ELF-1 (cell line): ENCODE measurements around the gene GIN1.
"Not testable (repeated sequence)": the region's sequence is repeated elsewhere in the genome, so short reads cannot be mapped to it uniquely, and the experiment has no call there.

Experiments
- DNase-seq: peaks from one replicate; pipeline ENCODE4 v3.0.0-alpha.2; 2016; ENCODE audit warnings: low read depth, low spot score

GIN1 gene

DNA sequence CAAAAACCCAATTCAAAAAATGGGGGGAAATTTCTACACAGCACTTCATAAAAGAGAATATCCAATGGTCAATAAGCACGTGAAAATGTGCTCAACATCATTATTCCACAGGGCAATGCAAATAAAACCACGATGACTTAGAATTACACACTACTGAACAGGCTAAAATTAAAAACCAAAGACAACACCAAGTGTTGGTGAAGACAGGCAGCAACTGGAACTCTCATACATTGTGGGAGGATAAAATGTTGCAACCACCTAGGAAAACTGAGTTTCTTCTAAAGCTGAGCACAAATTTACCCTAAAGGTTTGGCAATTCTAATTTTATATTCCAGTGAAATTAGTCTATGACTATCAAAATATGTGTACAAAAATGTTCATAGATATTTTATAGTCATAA, 9.5 kb downstream of the GIN1 start:
- no peak for DNase-seq

GRCh38 chr5:103109277-103109676, 10.7 kb downstream of the GIN1 start:
- no peak for DNase-seq

GRCh38 chr5:103108086-103108485, 11.9 kb downstream of the GIN1 start:
- no peak for DNase-seq

DNA sequence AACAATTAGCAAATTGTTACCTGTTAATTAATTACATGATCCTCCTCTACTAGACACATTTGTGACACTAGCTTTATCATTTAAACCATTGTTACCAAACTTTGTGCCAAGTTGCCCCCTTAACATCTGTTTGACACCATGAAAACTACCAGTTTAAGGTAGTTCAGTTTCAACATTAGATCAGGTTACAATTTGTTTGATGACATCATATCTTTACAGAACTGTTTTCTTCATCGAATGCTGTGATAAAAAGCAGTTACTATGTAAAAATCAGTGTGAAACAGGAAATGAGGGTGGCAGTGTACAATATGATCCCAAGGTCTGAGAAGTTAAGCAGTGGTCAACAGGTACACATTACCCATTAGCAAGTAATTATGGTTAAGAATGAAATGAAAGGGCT, 17.7 kb downstream of the GIN1 start:
- DNase-seq = no peak

DNA sequence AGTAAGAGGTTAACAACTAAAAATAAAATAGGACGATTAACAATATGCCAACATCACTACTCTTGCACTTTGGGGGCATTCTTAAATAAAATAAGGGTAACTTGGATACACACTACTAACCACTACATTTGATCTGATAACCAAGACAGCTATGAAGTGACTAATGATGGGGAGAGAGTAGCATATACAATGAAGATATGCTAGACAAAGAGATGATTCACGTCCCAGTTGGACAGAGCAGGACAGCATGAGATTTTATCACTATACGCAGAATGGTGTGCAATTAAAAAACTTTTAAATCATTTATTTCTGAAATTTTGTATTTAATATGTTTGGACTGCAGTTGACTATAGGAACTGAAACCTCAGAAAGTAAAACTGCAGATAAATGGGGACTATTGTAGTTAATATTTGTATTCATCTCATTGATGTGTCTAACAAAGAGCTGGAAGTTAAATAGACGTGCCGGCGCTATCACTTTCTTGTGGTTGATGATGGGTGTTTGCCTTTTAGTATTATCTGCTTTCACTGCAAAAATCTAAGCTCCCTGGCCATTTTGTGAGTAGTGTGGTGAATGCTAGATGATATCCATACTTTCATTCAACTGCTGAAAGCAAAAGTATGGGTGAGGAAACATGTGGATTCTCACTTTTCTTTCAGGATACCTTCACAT, 18.7 kb downstream of the GIN1 start:
- DNase-seq = no peak

- DNase-seq = no peak
Measured at GRCh38 chr5:103098993-103099392, 20.9 kb downstream of the GIN1 start.

DNA sequence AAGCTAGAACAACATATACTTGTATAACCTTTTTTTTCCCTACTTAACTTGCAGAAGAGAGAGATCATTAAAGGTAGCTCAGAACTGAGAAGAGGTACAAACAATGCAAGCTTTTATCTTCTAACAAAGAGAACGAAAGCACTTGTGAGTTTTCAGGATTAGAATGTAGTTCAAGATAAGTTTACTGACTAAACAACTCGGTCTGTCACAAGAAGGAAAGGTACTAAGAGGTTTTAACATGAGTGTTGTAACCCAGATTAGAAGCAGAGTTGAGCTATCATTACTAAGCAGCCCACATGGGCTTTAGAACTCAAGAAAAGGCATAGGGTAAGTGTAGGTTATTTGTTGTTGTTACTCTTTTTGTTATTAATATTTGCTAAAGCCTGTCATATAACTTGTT, 25.2 kb downstream of the GIN1 start:
- no peak for DNase-seq

DNA sequence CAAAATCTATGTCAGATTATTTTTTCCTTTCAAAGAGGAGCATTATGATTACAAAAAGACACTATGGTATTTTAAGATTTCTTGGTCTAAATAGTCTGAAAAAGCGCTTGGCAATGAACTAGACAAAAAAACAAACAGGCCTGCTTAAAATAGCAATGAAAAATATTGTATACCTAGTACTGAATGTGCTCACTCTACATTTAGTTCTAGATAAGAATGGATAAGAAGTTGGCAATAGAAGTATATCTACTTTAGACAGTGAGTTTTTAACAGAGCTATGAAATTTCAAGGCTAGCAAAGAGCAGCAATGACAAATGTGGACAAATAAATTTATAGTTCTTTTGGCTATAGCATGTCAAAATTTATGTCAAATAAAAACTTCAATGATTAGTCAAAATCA, 26.2 kb downstream of the GIN1 start:
- no peak for DNase-seq

DNA sequence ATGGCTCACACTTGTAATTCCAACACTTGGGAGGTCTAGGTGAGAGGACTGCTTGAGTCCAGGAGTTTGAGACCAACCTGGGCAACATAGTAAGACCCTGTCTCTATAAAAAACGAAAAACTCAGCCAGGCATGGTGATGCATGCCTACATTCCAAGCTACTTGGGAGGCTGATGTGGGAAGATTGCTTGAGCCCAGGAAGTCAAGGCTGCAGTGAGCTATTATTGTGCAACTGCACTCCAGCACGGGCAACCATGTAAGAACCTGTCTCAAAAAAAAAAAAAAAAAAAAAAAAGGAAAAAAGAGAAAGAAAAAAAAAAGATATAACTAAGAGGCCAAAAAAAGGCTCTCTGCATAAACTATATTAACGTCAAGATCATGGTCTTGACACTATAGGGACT, 27.3 kb downstream of the GIN1 start:
- DNase-seq = no peak

- no peak for DNase-seq
Measured at GRCh38 chr5:103090791-103091190, 29.1 kb downstream of the GIN1 start.

DNA sequence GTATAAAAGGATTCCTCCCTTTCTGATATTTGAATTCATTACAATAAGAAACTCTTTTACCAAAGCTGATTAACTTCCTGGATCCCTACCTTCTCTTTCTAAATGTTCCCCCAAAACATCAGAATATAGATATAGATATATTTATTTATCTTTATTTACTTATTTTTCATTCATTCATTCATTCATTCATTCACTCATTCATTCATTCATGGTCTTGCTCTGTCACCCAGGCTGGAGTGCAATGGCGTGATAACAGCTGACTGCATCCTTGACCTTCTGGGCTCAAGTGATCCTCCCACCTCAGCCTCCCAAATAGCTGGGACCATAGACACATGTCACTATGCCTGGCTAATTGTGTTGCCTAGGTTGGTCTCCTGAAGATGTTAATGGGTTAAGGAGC, 30.7 kb downstream of the GIN1 start:
- no peak for DNase-seq

GRCh38 chr5:103086547-103086946, 33.4 kb downstream of the GIN1 start:
- DNase-seq = no peak

DNA sequence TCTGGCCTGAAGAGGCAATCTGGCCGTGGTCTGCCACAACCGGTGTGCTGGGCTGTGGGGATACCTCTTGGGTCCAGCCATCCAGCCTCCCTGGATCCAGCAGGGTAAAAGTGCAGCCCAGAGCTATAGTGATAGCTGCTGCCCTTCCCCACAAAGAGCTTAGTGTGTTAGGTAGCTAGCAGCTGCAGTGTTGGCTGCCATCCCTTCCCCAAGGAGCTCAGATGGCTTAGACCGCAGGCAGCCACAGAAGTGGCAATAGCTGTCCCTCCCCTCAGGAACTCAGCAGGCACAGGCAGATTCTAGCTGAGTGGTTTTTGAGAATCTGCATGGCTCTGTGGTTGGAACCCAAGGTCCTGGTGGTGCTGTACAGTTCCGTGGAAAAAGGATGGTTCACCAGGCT, 40.1 kb downstream of the GIN1 start:
- no peak for DNase-seq

- no peak for DNase-seq
Measured at GRCh38 chr5:103075442-103075841, 44.5 kb downstream of the GIN1 start.

GRCh38 chr5:103073500-103073899, 46.4 kb downstream of the GIN1 start:
- not testable (repeated sequence) for DNase-seq

DNA sequence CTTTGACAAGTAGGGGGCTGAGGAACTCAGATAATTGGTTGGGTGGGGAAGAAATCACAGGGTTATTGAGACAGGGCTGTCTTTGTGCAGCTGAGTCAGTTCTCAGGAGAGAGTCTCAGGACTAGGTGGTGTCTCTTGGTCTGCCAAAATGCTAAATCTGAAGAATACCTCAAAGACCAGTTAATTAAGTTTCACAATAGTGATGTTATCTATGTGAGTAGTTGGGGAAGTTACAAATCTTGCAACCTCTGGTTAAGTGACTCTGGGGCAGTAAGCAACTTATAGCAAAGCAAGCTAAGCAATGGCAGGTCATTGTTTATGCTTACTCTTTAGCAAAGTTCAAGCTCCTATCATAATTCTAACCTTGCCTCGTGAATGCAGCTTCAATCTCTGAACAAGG, 53.6 kb downstream of the GIN1 start:
- DNase-seq = no peak

DNA sequence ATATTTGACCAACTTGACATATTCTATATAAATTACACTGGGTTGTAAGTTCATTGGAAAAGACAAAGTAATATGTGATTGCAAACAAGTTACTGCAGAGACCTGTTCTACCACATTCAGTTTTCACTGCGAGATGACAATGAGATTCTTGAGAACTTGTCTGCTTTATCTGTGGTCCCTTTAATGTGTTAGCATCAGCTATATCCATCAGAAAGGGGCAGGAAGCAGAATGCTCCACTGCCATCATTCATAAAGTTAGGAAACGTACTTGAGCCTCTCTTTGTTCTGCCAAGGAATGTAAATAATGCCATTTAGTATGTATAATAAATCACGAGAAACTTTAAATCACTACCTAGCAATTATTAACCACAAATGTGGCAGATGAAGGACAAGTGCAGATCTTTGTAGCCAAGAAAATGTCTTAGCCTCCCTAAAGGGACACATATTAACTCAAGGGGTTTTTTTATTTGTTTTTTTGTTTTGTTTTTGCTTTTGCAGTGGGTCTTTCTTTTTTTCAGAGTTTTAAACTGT, 59.4 kb downstream of the GIN1 start:
- DNase-seq = no peak

DNA sequence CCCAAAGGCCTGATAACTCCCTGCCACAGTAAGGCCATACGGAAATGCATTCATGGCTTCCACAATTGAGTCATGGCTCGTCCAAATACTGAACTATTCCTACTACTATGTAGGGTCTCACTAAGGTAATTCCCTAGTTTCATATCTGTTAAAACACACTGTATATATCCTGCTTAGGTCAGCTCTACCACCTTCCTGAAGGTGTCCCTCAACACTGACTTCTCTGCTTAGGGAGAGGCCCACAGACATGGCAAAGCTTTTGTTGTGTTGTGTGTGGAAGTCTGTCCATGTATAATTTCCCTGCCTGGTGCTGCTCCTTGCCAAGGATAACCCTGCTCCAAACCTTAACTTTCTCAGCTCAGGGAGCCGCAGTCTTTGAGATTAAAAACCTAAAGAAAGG, 60.4 kb downstream of the GIN1 start:
- DNase-seq = no peak

- peak; percentile 19 for DNase-seq
Measured at GRCh38 chr5:103057208-103058130, 62.5 kb downstream of the GIN1 start.

DNA sequence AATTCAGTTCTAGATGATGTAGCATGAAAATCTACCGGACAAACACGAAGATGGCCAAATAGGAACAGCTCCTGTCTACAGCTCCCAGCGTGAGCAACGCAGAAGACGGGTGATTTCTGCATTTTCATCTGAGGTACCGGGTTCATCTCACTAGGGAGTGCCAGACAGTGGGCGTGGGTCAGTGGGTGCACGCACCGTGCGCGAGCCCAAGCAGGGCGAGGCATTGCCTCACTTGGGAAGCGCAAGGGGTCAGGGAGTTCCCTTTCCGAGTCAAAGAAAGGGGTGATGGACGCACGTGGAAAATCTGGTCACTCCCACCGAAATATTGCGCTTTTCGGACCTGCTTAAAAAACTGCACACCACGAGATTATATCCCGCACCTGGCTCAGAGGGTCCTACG, 73.2 kb downstream of the GIN1 start:
- peak; percentile 48 for DNase-seq

DNA sequence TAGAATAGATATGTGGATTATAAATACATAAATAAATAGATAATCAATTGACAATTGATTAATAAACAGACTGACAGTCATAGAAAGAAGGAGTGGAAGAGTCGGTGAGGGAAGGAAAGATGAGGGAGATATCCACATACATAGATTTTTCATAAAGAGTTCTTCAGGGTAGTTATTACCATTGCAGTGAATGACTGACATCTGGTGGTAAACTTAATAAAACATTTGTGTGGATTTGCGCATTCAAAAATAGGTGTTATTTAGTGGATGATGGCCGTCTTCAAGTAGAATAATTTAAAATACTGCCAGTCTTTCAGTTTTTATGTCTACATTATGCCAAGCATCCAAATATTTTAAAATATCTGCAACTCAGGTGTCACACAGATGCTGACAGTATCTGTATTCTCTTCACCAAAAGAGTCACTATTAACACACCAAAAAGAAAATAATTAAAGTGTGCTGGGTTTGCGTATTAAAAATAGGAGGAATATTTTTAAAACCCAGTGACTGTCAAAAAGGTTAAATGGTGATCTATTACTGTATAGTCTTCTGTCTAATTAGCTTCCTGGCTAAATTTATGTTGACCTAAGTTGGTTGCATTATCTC, 78.8 kb downstream of the GIN1 start:
- no peak for DNase-seq

- no peak for DNase-seq
Measured at GRCh38 chr5:103037673-103038455, 82.1 kb downstream of the GIN1 start.
